SKM-1 treated with dmso at 0.1 percent for 144 hours (cell line): ENCODE results near the gene MN1.
"Not testable (repeated sequence)": the region's sequence is repeated elsewhere in the genome, so short reads cannot be mapped to it uniquely, and the experiment has no call there.

ENCODE experiments used
- DNase-seq: peaks from one replicate; lab custom pipeline; 2025; ENCODE audit not compliant: unreplicated experiment; lab: John Stamatoyannopoulos, UW

Gene MN1

GRCh38 chr22:27745809-27746208 lies 55.7 kb downstream of the MN1 start:
- no peak for DNase-seq

DNA sequence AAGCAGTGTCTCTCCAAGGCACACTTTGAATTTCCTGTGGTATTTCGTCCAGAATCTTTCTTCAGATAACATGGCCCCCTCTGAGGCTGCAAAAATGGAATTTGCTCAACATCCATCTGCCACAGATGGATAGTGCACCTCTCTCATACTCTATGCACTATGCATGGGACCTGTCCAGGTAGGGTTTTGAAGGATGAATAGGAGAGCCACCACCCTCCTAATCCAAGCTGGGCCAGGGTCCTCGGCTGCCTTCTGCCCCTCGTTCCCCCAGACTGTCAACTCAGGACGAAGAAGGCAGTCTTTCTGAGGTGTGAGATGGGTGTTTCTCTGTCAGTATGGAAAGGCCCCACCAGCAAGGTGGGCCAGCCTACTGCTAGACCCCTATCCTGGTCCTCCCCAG lies 56.4 kb downstream of the MN1 start:
- DNase-seq = no peak

DNA sequence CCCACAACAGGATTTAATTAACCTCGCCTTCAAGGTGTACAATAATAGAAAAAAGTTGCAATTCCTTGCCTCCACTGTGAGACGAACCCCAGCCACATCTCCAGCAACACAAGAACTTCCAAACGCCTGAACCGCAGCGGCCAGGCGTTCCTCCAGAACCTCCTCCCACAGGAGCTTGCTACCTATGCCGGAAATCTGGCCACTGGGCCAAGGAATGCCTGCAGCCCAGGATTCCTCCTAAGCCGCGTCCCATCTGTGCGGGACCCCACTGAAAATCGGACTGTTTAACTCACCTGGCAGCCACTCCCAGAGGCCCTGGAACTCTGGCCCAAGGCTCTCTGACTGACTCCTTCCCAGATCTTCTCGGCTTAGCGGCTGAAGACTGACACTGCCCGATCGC lies 57.5 kb downstream of the MN1 start:
- not testable (repeated sequence) for DNase-seq

GRCh38 chr22:27740202-27740748 lies 61.3 kb downstream of the MN1 start:
- no peak for DNase-seq

DNA sequence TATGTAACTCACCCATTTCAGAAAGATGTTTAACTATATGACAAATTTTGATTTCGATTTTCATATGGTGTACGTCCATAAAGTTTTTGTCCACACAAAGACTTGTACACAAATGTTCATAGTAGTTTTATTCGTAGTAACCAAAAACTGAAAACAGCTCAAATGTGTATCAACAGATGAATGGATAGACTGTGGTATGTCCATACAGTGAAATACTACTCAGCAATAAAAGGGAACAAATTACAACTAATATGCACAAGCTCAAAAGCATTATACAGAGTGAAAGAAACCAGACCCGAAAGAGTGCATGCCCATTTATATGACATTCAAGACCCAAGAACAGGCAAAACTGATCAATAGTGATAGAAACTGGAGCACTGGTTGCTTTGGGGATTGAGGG lies 64.0 kb downstream of the MN1 start:
- DNase-seq = no peak

- DNase-seq = no peak
Measured at GRCh38 chr22:27734066-27734465, 67.5 kb downstream of the MN1 start.

DNA sequence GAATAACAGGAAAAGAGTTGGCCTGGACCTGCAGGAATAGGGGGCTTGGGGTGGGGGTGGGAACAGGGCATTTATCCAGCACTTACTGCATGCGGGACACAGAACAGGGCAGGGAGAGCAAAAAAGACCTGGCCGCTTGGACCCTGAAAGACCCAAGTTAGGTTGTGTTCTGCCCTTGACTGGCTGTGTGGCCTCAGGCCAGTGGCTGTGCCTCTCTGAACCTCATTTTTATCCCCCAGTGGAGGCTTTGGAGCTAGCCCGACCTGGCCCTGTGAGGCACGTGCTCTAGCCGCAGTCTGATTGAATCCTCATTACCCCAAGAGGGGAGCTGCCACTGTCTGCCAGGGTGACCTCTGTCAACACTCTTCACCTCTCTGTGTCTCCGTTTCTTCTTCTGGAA lies 68.7 kb downstream of the MN1 start:
- DNase-seq = no peak

GRCh38 chr22:27732391-27732790 lies 69.2 kb downstream of the MN1 start:
- no peak for DNase-seq

DNA sequence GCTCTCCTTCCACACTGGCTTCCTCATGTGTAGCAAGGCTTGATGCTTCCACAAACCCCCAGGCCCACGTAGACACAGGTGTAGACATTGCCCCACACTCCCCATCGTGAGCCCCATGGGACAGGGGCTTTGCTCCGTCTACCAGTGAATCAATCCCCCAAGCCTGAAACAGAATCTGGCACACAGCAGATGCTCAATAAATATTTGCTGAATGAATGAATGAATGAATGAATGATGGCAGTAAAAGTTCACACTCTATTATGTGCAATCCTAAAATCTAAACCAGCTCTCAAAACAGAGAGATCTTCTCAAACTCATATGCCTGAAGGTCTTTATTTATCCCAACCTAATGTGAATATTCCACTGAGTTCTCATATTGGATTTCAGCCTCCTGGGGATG lies 69.9 kb downstream of the MN1 start:
- DNase-seq = no peak

DNA sequence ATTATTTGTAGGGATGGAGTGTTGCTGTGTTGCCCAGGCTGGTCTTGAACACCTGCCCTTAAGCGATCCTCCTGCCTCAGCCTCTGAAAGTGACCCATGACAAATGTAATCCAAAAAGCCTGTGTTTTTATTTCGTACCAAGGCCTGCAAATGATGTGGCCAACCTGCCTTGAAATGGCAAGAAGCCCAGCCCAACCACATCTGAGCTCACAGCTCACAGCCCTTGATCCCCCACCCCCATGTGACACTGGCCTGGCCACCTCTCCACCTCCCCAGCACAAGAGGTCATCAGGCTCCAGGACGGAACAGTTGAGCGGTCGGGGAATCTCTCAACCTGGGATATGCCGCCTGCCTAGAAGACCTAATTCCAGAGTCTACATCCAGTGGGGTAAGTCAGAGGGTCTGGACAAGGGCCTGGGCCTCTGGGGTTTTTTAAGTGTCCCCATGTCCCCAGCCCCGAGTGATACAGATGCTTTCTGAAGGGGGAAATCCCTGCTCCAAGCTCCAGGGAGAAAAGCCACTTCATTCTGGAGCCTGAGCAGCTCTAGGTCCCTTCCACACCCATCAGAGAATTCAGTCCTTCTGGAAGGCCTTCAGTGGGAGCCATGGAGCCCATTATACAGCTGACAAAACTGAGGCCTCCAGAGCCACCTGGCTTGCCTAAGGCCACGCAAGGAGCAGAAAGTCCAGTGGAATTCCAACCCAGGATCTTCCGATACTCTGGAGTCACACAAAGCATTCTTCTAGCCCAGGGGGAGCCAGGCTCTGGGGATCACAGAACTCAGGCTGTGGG lies 70.7 kb downstream of the MN1 start:
- DNase-seq = no peak

DNA sequence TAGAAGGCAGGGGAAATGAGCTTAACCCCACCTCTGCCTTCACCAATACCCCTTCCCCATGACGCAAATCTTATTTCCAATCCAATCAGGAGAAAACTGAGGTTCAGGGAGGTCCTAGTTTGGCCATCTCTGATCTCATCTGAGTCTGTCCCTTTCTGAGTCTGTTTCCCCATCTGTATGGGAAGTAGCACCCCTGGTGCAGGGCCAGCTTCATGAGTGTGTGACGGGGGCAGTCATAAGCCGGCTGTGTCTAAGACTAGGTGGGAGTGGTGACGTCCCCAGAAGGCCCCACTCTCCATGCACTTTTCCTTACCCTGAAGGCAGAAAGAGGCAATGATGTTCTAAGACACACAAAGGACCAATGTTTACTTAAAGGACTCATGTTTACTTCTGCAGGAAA lies 72.3 kb downstream of the MN1 start:
- no peak for DNase-seq

- no peak for DNase-seq
Measured at GRCh38 chr22:27727673-27728451, 73.7 kb downstream of the MN1 start.

GRCh38 chr22:27726686-27727449 lies 74.7 kb downstream of the MN1 start:
- no peak for DNase-seq

- DNase-seq = no peak
Measured at GRCh38 chr22:27726331-27726685, 75.2 kb downstream of the MN1 start.

DNA sequence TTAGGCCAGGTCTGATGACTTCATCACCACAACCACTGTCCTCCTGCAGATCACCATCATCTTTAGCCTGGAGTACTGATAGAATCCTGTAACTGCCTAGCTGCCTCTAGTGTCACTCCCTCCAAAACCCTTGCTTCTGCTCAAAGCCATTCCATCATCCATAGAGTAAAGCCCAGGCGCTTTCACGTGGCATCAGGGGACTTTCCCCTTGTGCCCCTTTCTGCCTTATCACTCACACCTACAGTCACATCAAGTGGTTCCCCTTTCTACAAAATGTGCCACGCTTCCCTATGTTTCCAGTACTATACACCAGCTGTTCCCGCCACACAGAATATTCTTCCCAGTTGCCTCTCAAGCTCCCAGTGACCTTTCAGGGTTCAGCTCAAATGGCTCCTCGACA lies 75.9 kb downstream of the MN1 start:
- no peak for DNase-seq

- DNase-seq = no peak
Measured at GRCh38 chr22:27724709-27725108, 76.8 kb downstream of the MN1 start.

DNA sequence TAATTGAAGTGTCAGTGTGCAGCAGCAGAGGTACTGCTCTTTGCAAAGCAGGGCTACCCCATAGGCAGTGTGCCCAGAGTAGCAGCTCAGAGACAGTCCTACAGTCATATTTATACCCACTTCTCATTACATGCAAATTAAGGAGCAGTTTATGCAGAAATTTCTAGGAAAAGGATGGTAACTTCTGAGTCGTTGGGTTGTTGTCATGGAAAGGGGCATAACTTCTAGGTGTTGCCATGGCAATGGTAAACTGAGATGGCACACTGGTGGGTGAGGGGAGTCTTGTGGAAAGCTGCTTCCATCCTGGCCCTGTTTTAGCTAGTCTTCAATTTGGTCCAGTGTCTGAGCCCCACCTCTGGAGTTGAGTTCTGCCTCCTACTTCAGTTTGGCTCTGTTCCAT lies 77.4 kb downstream of the MN1 start:
- no peak for DNase-seq

DNA sequence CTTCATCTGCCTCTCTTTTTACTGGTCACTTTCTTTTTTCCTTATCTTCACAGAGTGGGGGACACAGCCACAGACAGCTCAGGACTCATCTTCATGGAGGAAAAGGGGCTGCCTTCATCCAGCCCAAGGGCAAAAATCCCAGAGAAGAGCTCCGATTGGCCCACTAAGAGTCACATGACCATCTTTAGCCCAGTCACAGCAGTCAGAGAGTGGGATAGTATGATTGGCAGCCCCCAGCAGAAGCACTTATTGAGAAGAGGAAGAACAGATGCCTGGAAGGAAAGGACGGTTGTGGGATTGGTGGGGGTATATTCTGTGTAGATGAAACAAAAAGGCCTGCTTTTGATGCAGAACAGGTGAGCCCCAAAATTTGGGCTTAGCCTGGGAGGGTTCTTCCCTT lies 77.8 kb downstream of the MN1 start:
- no peak for DNase-seq

GRCh38 chr22:27723158-27723557 lies 78.4 kb downstream of the MN1 start:
- no peak for DNase-seq

DNA sequence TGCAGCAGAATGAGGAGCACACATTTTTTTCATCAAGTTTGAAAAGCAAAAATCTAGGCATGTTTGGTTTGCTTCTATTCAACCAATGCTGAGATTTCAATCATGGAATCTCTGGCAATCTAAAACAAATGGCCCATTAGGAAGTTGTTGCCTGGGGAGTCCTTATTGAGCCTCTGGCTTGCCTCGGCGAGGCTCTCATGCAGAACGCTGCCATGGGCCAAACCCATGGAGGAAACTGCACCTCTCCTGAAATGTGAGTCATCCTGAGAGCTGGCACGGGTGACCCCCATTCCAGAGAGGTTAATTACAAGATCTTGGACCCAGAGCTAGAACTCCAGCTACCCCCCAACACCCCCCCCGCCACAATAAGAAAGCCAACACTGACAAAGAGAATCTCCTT lies 80.7 kb downstream of the MN1 start:
- DNase-seq = no peak

- no peak for DNase-seq
Measured at GRCh38 chr22:27719535-27720227, 81.9 kb downstream of the MN1 start.
